LNCaP clone FGC (cell line): ENCODE measurements around the gene SAMD8.
A peak's percentile ranks its signal among the peaks of the same experiment; 100 is the strongest.

Experiments used
- DNase-seq: peaks from one replicate; pipeline ENCODE4 v3.0.0-alpha.2; 2011; ENCODE audit warnings: low read depth
- H3K4me3 ChIP-seq: 2 replicates; pipeline ENCODE4 v1.5.1; 2011; ENCODE audit warnings: mild to moderate bottlenecking, low read depth, low read length, control low read depth
- TF ChIP-seq, protein P1 (sequence below): IDR thresholded peaks from 2 replicates; pipeline ENCODE4 v1.5.1; 2012; ENCODE audit warnings: mild to moderate bottlenecking; ENCODE audit not compliant: control insufficient read depth, insufficient read depth; ENCODE audit errors: extremely low read depth

The SAMD8 gene

DNA sequence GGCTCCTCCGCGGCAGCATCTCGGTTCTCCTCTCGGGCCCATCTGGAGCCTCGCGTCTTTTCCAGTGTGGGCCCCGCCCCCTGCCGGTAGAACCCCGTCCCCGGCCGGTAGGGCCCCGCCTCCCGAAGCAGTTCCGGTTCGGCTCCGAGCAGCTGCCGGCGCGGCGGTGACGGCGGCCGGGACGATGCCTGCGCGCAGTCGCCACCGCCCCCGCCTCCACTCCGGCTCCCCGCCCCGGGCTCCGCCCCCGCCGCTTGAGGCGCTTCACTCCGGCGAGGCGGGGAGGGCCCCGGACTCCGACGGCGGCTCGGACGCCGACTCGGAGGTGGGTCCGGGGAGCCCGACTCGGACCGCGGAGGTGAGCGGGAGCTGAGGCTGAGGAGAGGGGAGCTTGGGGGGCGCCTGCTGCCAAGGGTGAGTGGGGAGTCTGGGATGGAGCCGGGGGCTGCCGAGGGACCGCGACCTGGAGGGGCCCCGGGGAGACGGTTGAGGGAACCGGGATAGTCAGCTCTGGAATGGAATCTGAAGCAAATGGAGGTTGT is at the start of gene SAMD8:
TSS of gene SAMD8 (plus strand) at position 292 of the 542 bp plus-strand sequence. CDS start 38,873 bp downstream, outside the sequence.
- peak within 1 kb of the TSS; percentile 60 for H3K4me3 ChIP-seq
- no peak for DNase-seq
- TF ChIP-seq, protein P1, sequence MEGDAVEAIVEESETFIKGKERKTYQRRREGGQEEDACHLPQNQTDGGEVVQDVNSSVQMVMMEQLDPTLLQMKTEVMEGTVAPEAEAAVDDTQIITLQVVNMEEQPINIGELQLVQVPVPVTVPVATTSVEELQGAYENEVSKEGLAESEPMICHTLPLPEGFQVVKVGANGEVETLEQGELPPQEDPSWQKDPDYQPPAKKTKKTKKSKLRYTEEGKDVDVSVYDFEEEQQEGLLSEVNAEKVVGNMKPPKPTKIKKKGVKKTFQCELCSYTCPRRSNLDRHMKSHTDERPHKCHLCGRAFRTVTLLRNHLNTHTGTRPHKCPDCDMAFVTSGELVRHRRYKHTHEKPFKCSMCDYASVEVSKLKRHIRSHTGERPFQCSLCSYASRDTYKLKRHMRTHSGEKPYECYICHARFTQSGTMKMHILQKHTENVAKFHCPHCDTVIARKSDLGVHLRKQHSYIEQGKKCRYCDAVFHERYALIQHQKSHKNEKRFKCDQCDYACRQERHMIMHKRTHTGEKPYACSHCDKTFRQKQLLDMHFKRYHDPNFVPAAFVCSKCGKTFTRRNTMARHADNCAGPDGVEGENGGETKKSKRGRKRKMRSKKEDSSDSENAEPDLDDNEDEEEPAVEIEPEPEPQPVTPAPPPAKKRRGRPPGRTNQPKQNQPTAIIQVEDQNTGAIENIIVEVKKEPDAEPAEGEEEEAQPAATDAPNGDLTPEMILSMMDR, result no peak

DNA sequence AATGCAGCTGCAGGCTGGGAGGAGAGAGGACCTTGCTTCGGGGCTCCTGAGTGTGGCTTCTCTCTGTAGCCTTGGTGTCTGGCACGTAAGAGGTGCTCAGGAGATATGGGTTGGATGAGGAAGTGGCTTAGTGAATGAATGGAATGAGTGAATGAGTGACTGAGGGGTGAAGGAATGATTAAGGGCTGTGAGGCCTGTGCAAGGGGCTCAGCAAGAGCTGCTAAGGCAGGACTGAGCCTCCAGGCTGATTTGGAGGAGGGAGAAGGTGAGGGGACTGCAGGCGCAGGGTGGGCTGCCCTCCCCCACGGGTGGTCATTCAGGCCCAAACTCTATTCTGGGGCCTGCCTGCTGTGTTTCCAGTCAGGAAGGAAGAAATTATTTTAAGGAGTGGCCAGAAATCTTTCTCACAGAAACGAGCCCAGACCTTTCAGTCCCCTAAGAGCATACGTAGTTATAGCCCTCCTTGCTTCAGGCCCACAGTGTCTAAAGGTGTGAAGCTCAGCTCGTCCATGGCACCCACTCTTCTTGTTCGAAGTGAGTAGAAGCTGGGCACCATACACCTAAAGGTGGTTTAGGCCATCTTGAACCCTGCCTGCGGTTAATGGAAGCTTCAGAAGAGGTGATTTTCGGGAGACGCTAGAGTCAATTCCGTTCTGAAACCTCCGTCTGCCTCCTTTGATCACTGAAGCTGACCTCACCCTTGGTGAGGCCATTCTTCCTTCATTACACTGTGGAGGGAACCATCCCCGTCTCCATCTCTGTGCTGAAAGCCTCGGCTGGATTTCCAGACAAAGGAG is 49.5 kb upstream of the SAMD8 start:
- H3K4me3 ChIP-seq, result no peak overlapping the region
- TF ChIP-seq, protein P1, result no peak
- DNase-seq, result no peak

DNA sequence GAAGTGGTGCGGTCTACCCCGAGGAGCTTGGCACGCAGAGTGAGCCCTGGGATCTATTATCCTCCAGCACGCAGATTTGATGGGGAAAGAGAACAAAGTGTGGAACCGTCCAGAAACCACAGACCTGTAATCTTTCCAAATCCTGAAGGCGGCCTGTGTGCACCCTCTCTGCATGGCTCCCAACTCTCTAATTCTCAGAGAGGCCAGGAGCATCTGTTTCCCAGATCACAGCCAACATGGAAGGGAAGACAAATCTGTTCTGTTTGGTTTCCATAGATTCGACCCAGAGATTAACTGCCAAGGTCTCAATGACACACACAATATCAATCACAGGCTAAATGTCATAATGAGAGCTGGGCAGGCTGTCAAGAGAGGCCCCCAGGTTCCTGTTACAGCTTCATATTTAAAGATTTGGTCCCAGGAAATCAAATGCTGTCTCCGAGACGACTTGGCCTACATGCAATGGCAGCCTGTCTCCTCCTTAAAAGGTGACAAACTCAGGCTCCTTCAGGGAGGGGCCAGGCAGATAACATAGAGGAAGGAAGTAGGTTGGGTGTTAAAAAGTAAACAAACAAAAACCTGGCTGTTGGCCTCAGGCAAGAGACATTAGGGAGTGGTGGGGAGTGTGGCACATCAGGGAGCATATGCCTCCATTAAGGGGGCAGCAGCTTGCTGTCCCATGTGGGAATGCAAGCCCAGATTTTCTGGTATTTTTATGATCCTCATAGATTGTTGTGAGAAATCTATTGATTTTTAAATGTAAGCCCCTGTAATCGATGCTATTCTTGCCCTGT is 48.8 kb upstream of the SAMD8 start:
- no peak for DNase-seq
- no peak overlapping the region for H3K4me3 ChIP-seq
- TF ChIP-seq, protein P1, result no peak

DNA sequence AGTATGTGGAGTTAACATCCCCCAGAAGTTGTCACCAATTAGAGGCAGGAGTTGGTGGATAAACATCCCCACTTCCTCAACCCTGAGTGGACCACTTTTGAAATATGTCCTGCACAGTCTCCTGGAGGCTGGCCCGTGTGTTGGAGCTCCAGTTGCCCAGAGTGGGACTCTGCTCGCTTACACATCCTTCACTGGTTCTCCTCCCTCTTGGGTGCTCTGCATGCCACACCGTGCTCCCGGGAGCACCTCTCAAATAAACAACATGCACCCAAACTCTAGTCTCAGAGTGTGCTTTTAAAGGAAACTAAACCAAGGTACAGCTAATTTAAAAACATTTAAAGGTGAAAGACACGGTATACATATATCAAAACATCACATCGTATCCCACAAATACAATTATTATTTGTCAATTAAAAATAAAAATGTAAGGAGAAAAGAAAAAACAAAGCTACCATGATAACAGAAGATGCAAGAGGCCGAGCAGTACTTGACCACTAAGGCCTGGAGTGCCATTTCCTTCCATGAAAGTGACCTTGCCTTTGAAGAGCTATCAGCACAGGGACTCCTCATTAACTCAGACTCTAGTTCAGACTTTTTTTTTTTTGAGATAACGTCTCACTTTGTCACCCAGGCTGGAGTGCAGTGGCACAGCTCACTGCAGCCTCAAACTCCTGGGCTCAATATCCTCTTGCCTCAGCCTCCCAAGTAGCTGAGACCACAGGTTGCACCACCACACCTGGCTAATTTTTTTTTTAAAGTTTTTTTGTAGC is 47.8 kb upstream of the SAMD8 start:
- TF ChIP-seq, protein P1, result no peak
- no peak overlapping the region for H3K4me3 ChIP-seq
- DNase-seq, result no peak

DNA sequence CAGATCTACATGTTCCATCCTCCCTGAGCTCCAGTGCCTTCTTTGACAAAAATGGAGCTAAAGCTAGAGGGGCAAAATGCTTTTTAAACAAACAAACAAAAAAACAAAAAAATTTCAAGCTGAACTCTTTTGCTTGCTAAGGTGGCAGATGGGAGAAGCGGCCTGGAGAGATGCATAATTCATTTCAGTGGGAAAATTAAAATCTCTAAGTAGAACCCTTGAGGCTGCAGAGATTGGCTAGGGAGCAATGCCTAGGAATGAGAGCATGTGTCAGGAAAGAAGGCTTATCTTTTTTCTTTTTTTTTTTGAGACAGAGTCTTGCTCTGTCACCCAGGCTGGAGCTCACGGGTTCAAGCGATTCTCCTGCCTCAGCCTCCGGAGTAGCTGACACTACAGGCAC is 46.4 kb upstream of the SAMD8 start:
- no peak for DNase-seq
- no peak overlapping the region for H3K4me3 ChIP-seq
- TF ChIP-seq, protein P1, result no peak

DNA sequence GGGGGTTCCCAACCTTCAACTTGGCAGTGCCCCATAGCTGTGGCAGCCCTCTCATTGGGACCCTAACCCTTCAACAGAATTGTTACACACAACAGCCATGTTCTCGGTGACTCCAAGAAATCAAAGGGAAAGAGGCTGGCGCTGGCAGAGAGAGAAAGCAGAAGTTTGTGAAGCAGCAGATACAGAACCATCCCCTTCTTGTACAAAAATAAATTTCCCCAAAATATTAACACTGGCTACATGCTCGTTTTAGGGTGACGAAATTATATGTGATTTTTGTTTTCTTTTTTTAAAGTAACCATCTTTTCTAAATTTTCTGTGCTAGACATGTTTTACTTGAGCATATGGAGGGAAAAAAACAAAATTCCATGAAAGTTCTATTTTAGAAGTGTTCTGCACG is 45.2 kb upstream of the SAMD8 start:
- H3K4me3 ChIP-seq, result no peak overlapping the region
- TF ChIP-seq, protein P1, result no peak
- no peak for DNase-seq
